ENCODE results near the gene SEMA3D. TPM values are rescaled to one million over a fixed set of nuclear protein-coding genes. Genes with fewer than 3 reads are reported as not detected.

SEMA3D gene
- total and polyA plus RNA-seq, 10 donors: 4.6 to 210 (median 116) TPM

GRCh38 chr7:85081392-85081791 is 105.5 kb downstream of the SEMA3D start:
- no peak for TF ChIP-seq POLR2AphosphoS5 (IDR thresholded peaks at IDR 0.05)
- intact Hi-C loops (cut with DNase I; ENCODE audit: low total_unique reads): no loop called here
- H3K27me3 ChIP-seq (replicated peaks in 1 of 7): no peaks in the 10 kb centered on the region
- peaks cover 0 to 5% (median 0%) of the 10 kb centered on the region in 8 donors for H3K9me3 ChIP-seq
- WGBS, 5 donors: 16 to 35% (median 25%) methylated on average over 1 of the region's 1 CpG
- H3K27ac ChIP-seq: no peak overlapping the region
- H3K4me3 ChIP-seq: no peak overlapping the region
- H3K4me1 ChIP-seq: no peaks in the 10 kb centered on the region
- no peak for DNase-seq
- H3K36me3 ChIP-seq: peaks cover 0 to 4% (median 0%) of the 10 kb centered on the region in 6 donors

- WGBS, 5 donors: 74 to 89% (median 78%) methylated on average over 1 of the region's 1 CpG
- DNase-seq: no peak
- intact Hi-C loops (cut with DNase I; ENCODE audit: low total_unique reads): no loop called here
Observed at GRCh38 chr7:85079434-85079833, 107.4 kb downstream of the SEMA3D start.

GRCh38 chr7:85078181-85078580 is 108.7 kb downstream of the SEMA3D start:
- H3K36me3 ChIP-seq: peaks cover 0 to 14% (median 0%) of the 10 kb centered on the region in 6 donors
- no peaks in the 10 kb centered on the region for H3K9me3 ChIP-seq
- intact Hi-C loops (cut with DNase I; ENCODE audit: low total_unique reads): no loop called here
- WGBS, 5 donors: 11 to 28% (median 16%) methylated on average over 3 of the region's 3 CpGs
- H3K4me1 ChIP-seq: no peaks in the 10 kb centered on the region
- H3K27ac ChIP-seq: peak overlapping the region in 2 of 8 donors; percentile 7 to 13
- H3K4me3 ChIP-seq: no peak overlapping the region
- DNase-seq: no peak
- no peak for TF ChIP-seq POLR2AphosphoS5 (IDR thresholded peaks at IDR 0.05)
- no peak for TF ChIP-seq POLR2A (IDR thresholded peaks at IDR 0.05)
- H3K27me3 ChIP-seq (replicated peaks in 1 of 7): no peaks in the 10 kb centered on the region

More at GRCh38 chr7:85079434-85079833, 107.4 kb downstream of the SEMA3D start:
- Histone ChIP-seq H3K9me3 (peaks cover 0 to 5% (median 0%) of the 10 kb centered on the region in 8 donors), H3K27ac (peak overlapping the region in 1 of 8 donors; percentile 25), H3K4me1 (no peaks in the 10 kb centered on the region), H3K27me3 (replicated peaks in 1 of 7) (no peaks in the 10 kb centered on the region), H3K36me3 (peaks cover 0 to 8% (median 0%) of the 10 kb centered on the region in 6 donors), H3K4me3 (no peak overlapping the region)
- TF ChIP-seq CTCF (IDR thresholded peaks at IDR 0.05 in 8 of 11, conservative IDR thresholded peaks at IDR 0.05 in 3 of 11): no peak
- TF ChIP-seq POLR2A (IDR thresholded peaks at IDR 0.05): no peak
- no peak for TF ChIP-seq POLR2AphosphoS5 (IDR thresholded peaks at IDR 0.05)

- TF ChIP-seq POLR2A (IDR thresholded peaks at IDR 0.05) (no peak), CTCF (IDR thresholded peaks at IDR 0.05 in 8 of 11, conservative IDR thresholded peaks at IDR 0.05 in 3 of 11) (no peak), POLR2AphosphoS5 (IDR thresholded peaks at IDR 0.05) (no peak)
- intact Hi-C loops (cut with DNase I; ENCODE audit: low total_unique reads): no loop called here
- Histone ChIP-seq H3K27ac (peak overlapping the region in 1 of 8 donors; percentile 11), H3K36me3 (peaks cover 0 to 31% (median 0%) of the 10 kb centered on the region in 6 donors), H3K9me3 (no peaks in the 10 kb centered on the region), H3K4me1 (no peaks in the 10 kb centered on the region), H3K4me3 (no peak overlapping the region), H3K27me3 (replicated peaks in 1 of 7) (no peaks in the 10 kb centered on the region)
- no peak for DNase-seq
- 61 to 80% (median 77%) methylated on average over 2 of the region's 2 CpGs for WGBS, 5 donors
Observed at GRCh38 chr7:85075864-85076263, 111.0 kb downstream of the SEMA3D start.

- H3K4me3 ChIP-seq: no peak overlapping the region
- no peak for DNase-seq
Observed at GRCh38 chr7:85074992-85075391, 111.9 kb downstream of the SEMA3D start.

More at GRCh38 chr7:85074992-85075391, 111.9 kb downstream of the SEMA3D start:
- Histone ChIP-seq H3K27ac (no peak overlapping the region), H3K36me3 (peaks cover 0 to 31% (median 0%) of the 10 kb centered on the region in 6 donors), H3K4me1 (no peaks in the 10 kb centered on the region), H3K9me3 (no peaks in the 10 kb centered on the region), H3K27me3 (replicated peaks in 1 of 7) (no peaks in the 10 kb centered on the region)
- TF ChIP-seq POLR2AphosphoS5 (IDR thresholded peaks at IDR 0.05) (no peak), CTCF (IDR thresholded peaks at IDR 0.05 in 8 of 11, conservative IDR thresholded peaks at IDR 0.05 in 3 of 11) (no peak), POLR2A (IDR thresholded peaks at IDR 0.05) (no peak)
- 65 to 90% (median 88%) methylated on average over 2 of the region's 2 CpGs for WGBS, 5 donors
- intact Hi-C loops (cut with DNase I; ENCODE audit: low total_unique reads): no loop called here

Data from spleen (tissue), 11 donors.